Mesodermal cell (in vitro differentiated cells): ENCODE results near the gene CHST3.

Source experiments
- H3K27ac ChIP-seq: 2 replicates; pipeline ENCODE4 v1.7.0; 2013; ENCODE audit warnings: mild to moderate bottlenecking, low read depth, low read length, moderate library complexity; ENCODE audit not compliant: severe bottlenecking
- H3K36me3 ChIP-seq: 2 replicates; pipeline ENCODE4 v1.7.1; 2013; ENCODE audit warnings: mild to moderate bottlenecking, low read length, moderate library complexity; ENCODE audit not compliant: control insufficient read depth, insufficient read depth
- H3K4me1 ChIP-seq: one replicate; pipeline ENCODE4 v1.7.1; 2013; ENCODE audit warnings: mild to moderate bottlenecking, low read length; ENCODE audit not compliant: insufficient read depth, control insufficient read depth, poor library complexity, severe bottlenecking
- H3K4me3 ChIP-seq: 2 replicates; pipeline ENCODE4 v1.7.0; 2013; ENCODE audit warnings: low read length, control low read depth, mild to moderate bottlenecking; ENCODE audit not compliant: insufficient read depth, poor library complexity, severe bottlenecking; ENCODE audit errors: extremely low read depth
- H3K9me3 ChIP-seq: 2 replicates; pipeline ENCODE4 v1.7.1; 2013; ENCODE audit warnings: mild to moderate bottlenecking, low read length, moderate library complexity; ENCODE audit not compliant: control insufficient read depth
- WGBS, 2 experiments: methylation state at CpG; one replicate each; pipeline ENCODE4 v1.1.5; 2013; ENCODE audit warnings: missing lambda C conversion rate in 2 of 2; ENCODE audit not compliant: insufficient coverage in 2 of 2; 5-methylcytosine and 5-hydroxymethylcytosine counted together

Gene CHST3

DNA sequence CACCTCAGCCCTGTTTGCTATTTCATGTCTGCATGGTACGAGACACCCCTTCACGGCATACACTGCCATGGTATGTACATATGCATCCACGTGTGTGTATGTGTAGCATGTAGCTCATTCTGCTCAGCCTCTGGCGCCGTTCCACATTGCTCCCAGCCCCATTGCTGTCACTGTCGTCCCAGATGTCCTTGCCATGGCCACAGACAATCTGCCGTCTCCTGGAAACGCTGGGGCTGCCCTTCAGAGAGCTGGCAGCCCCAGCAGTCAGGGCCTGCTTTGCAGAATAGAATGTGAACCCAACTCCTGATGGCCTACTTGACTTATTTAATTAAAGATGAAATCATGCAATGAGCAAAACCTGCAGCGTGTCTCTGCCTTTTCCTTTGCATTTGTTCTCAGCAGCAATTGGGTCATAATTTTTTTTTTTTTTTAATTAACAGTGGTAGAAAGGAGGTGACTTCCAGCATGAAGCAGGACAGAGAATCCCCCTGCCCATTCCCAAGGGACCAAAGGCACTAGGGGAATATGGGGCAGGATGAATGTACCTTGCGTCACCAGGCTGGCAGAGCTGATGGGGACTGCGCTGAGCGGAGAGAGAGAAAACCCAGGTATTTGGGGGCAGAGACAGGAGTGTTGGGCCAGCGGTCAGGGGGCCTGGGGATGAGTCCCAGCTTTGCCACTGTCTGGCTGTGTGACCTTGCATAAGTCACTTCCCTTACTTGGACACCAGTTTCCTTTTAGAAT is 49.2 kb downstream of the CHST3 start:
- WGBS, 2 experiments: 78 to 89% methylated on average over 7 to 11 of the region's 13 CpGs
- H3K4me1 ChIP-seq: peaks cover 33% of the 10 kb centered on the region
- peaks cover 29% of the 10 kb centered on the region for H3K36me3 ChIP-seq
- H3K9me3 ChIP-seq: no peaks in the 10 kb centered on the region
- H3K27ac ChIP-seq: no peak overlapping the region
- no peak overlapping the region for H3K4me3 ChIP-seq

DNA sequence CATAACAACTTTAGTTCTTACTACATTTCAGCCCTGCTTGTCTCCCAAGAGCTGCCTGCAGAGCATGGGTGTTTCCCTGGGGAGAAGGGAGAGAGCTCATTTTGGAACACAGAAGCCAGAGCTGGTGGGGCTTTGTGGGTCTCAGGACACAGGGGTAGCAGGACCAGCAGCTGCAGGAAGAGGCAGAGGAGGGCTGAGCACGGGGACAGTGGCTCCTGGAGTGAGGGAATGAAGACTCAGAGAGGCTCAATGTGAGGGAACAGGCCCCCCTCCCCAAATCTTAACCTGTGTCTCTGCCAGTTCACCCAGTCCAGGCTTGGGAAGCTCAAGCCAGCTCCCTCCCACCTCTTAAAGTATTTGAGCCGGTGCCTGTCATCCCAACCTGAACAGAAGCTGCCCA is 50.0 kb downstream of the CHST3 start:
- peaks cover 25% of the 10 kb centered on the region for H3K4me1 ChIP-seq
- no peaks in the 10 kb centered on the region for H3K9me3 ChIP-seq
- WGBS, 2 experiments: 60% methylated on average over 1 of the region's 2 CpGs; no CpG with 5 or more reads in 1 of the 2 experiments
- no peak overlapping the region for H3K27ac ChIP-seq
- peaks cover 23% of the 10 kb centered on the region for H3K36me3 ChIP-seq
- no peak overlapping the region for H3K4me3 ChIP-seq

DNA sequence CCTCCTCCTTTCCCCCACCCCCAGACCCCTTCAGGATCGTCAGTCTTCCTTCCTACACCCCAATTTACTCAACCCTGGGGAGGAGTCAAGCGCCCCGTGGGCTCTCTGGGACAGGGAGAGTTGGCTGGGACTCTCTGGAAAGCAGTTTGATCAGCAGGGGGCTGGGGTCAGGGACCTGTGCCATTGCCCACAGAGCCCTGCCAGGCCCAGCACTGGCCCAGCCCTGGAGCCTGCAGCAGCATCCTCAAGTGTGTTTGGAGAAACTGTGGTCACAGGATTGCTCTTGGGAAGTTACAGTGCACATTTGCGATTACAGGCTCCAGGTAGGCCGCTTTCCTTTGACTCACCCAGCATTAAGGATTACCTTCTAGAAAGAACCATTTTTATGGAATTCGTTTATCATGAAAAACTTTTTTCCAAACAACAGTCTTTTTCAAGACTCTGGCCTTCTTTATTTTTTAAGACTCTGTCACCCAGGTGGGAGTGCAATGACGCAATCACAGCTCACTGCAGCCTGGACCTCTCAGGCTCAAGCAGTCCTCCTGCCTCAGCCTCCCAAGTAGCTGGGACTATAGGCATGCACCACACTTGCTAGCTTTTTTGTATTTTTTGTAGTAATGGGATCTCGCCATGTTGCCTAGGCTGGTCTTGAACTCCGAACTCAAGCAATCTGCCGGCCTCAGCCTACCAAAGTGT is 50.7 kb downstream of the CHST3 start:
- Histone ChIP-seq H3K4me3 (no peak overlapping the region), H3K4me1 (peaks cover 17% of the 10 kb centered on the region), H3K27ac (no peak overlapping the region), H3K9me3 (no peaks in the 10 kb centered on the region), H3K36me3 (peaks cover 22% of the 10 kb centered on the region)
- 90 to 94% methylated on average over 6 to 8 of the region's 10 CpGs for WGBS, 2 experiments

DNA sequence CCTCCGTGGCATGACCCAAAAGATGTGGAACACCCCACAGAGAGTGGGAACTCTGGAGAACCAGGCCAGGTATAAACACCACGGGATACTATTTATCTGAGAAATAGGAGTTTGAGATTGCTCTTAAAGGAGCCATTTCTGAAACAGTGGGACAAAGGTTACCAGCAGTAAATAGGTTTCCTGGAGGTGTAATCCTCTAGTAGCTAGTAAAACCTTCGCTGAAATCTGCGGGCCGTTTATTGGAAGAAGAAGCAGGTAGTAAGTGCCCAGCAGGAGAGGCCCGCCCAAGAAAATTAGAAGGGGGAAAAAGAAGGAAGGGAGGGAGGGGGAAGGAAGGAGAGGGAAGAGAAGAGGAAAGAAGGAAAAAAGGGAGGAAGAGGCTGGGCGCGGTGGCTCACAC is 51.6 kb downstream of the CHST3 start:
- Histone ChIP-seq H3K9me3 (no peaks in the 10 kb centered on the region), H3K27ac (no peak overlapping the region), H3K4me1 (peaks cover 10% of the 10 kb centered on the region), H3K4me3 (no peak overlapping the region), H3K36me3 (peaks cover 13% of the 10 kb centered on the region)
- WGBS, 2 experiments: 76 to 80% methylated on average over 8 of the region's 8 CpGs

DNA sequence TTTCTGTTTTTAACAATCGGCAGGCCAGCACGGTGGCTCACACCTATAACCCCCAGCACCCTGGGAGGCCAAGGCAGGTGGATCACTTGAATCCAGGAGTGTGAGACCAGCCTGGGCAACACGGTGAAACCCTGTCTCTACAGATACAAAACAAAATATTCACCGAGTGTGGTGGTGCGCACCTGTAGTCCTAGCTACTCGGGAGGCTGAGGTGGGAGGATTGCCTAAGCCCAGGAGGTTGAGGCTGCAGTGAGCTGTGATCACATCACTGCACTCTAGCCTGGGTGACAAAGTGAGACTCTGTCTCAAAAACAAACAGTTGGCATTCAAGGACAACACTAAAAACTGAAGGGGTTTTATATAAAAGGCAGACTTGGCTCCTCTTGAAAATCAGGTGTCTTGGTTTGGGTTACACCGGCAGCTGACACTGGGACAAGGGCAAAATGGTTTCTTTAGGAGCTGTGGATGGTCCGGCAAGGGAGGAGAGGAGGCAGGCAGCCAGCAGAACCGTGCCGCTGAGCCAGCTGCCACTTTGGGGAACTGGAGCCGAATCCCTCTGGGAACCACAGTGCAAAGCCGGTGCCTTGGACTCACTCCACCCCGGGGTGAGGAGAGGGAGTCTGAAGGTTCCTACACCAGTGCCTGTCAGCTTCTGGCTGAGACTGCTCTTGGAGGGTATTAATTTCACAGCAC is 52.6 kb downstream of the CHST3 start:
- no peaks in the 10 kb centered on the region for H3K9me3 ChIP-seq
- WGBS, 2 experiments: 87 to 95% methylated on average over 9 to 11 of the region's 13 CpGs
- H3K36me3 ChIP-seq: peaks cover 4% of the 10 kb centered on the region
- no peak overlapping the region for H3K27ac ChIP-seq
- H3K4me3 ChIP-seq: no peak overlapping the region
- peaks cover 10% of the 10 kb centered on the region for H3K4me1 ChIP-seq

GRCh38 chr10:72019085-72019876 is 55.1 kb downstream of the CHST3 start:
- H3K9me3 ChIP-seq: no peaks in the 10 kb centered on the region
- H3K4me1 ChIP-seq: peaks cover 10% of the 10 kb centered on the region
- H3K27ac ChIP-seq: no peak overlapping the region
- H3K4me3 ChIP-seq: no peak overlapping the region
- H3K36me3 ChIP-seq: no peaks in the 10 kb centered on the region
- 91 to 95% methylated on average over 5 to 10 of the region's 11 CpGs for WGBS, 2 experiments

DNA sequence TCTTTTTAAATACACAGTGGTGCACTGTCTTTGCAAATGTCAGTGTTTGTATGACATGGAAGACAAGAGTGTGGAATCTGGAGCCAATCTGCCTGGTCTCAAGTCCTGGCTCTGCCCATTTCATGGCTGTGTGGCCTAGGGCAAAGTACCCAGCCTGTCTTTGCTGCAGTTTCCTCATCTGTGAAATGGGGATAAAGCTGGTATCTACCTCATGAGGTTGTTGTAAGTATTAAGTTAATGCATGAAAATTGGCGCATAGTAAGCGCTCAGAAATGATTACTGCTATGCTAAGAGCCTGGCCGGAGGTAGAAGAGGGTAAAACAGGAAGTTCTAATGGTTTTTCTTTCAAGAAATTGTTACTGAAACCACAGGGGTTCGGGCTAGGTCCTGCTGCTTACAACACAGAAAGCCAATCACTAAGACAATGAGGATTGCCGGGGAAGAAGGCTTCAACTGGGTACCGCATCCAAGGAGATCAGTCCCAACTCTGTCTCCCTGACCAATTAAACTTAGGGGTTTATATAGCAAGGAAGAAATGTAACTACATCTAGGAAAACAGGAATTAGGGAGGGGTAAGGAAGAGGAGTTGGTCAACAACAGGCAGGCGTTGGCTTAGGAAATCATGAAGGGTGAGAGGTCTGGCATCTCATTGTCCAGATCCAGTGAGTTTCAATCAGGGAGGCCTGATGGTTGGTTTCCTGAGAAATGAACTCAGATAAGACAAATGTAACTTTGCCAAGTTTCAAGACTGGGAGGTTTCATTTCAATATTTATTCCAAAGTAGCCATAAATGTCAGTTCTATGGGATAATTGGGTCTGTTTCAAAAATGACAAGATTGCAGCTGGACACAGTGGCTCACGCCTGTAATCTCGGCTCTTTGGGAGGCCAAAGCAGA is 57.0 kb downstream of the CHST3 start:
- Histone ChIP-seq H3K4me3 (no peak overlapping the region), H3K36me3 (no peaks in the 10 kb centered on the region), H3K4me1 (peaks cover 10% of the 10 kb centered on the region), H3K27ac (no peak overlapping the region), H3K9me3 (no peaks in the 10 kb centered on the region)
- 83 to 93% methylated on average over 8 of the region's 9 CpGs for WGBS, 2 experiments

DNA sequence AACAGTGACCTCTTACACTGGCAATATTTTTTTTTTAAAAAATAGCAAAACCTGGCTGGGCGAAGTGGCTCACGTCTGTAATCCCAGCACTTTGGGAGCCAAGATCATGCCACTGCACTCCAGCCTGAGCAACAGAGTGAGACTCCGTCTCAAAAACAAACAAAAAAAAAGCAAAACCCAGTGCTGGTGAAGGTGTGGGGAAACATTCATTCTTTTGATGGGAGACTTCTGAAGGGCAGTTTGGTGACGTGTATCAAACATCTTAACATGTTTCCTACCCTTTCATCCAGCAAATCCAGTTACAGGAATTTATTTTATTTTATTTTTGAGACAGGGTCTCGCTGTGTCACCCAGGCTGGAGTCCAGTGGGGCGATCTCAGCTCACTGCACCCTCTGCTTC is 58.0 kb downstream of the CHST3 start:
- Histone ChIP-seq H3K36me3 (no peaks in the 10 kb centered on the region), H3K9me3 (peaks cover 5% of the 10 kb centered on the region), H3K4me3 (no peak overlapping the region), H3K4me1 (peaks cover 8% of the 10 kb centered on the region), H3K27ac (no peak overlapping the region)
- WGBS, 2 experiments: 94 to 97% methylated on average over 4 to 5 of the region's 6 CpGs

GRCh38 chr10:72024596-72024995 is 60.4 kb downstream of the CHST3 start:
- H3K4me1 ChIP-seq: peaks cover 8% of the 10 kb centered on the region
- 97 to 98% methylated on average over 4 of the region's 4 CpGs for WGBS, 2 experiments
- peaks cover 5% of the 10 kb centered on the region for H3K9me3 ChIP-seq
- H3K4me3 ChIP-seq: no peak overlapping the region
- H3K36me3 ChIP-seq: no peaks in the 10 kb centered on the region
- H3K27ac ChIP-seq: no peak overlapping the region
